A549 treated with ZK216348 at 1 μM for 4 hours (cell line): ENCODE results near the gene MAN1A2. TPM values are rescaled to one million over a fixed set of nuclear protein-coding genes. Genes with fewer than 3 reads are reported as not detected.

ENCODE experiments used
- total RNA-seq: library from RNA; stranded (reverse); fragments of 200-300 nt; extraction: Qiagen RNA extraction; gene quantifications from 5 replicates; pipeline ENCODE4 v1.2.3, GENCODE V29; 2022; ENCODE audit warnings: low read depth

Gene MAN1A2
- 5.3 to 9.3 TPM (median 6.9 TPM) in 5 replicates for total RNA-seq

DNA sequence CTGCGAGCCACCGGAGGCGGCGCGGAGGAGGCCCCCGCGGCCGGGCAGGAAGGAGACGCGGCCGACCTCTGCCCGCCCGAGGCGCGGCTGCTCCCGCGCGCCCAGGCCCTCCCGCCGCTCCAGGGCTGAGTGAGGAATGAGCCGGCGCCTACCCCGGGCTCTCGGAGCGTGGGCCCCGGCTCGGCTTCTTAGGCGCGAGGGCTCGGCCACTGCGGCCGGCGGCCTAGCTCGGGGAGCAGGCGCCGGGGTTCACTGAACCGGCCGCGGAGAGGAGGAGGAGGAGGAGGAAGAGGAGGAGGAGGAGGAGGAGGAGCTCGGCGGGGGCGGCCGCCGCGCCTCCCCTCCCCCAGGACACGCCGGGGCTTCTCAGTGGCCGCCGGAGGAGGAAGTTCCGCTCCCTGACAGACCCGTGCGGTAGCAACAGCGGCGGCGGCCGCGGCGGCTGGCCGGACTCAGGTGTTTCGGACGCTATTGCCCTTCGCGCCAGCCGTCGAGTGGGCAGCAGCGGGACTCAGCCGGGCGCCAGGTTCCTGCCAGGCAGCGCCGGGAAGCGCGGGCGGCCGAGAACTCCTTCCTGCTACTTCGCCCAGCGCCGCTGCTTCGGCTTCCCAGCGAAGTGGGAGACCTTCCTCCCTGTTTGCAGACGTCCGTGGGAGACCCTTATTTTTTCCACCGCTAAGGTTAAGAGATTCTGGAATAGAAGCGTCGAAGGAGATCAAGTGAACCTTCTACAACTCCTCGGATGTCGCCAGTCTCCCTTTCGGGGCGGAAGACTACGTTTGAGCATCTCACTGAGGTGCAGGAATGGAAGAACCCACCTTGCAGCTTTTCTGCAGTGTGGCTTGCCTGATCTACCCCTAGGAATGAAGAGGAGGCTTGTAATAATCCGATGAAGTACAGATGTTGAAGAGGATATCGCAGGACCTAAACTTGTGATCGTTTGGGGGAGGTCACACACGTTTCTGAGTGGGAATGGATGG lies at the start of gene MAN1A2:
MAN1A2 (plus strand) TSS at position 404 of the 980 bp plus-strand sequence. CDS start 735 bp downstream, outside the sequence.

Other genes with a start within 250 kb of the MAN1A2 start
- gene TRIM45, start 245.7 kb upstream of the MAN1A2 start, total RNA-seq: 0.66 to 1.8 TPM (median 1.6 TPM) in 5 replicates
- gene VTCN1, start 156.5 kb upstream of the MAN1A2 start, total RNA-seq: 0.09 to 0.13 TPM in 2 of 5 replicates, not detected in the others
- 0.04 to 0.13 TPM (median 0.07 TPM) in 5 replicates for gene TENT5C, start 238.6 kb downstream of the MAN1A2 start, total RNA-seq